Fibroblast of mammary gland (primary cell): ENCODE results near the gene OPALIN.

Experiments
- DNase-seq: peaks from one replicate; pipeline ENCODE4 v3.0.0-alpha.2; 2010; ENCODE audit warnings: low read depth
- H3K4me3 ChIP-seq: 2 replicates; pipeline ENCODE4 v1.5.1; 2011; ENCODE audit warnings: low read depth, mild to moderate bottlenecking, low read length, moderate library complexity; ENCODE audit not compliant: control insufficient read depth
- CTCF ChIP-seq: conservative IDR thresholded peaks from 2 replicates; pipeline ENCODE4 v1.5.1; 2011; ENCODE audit warnings: low read depth, low read length, inconsistent platforms; ENCODE audit not compliant: control insufficient read depth, insufficient read depth

The OPALIN gene

GRCh38 chr10:96357038-96357620 is 1.7 kb downstream of the OPALIN start:
- no peak overlapping the region for H3K4me3 ChIP-seq
- no peak for TF ChIP-seq CTCF
- DNase-seq = no peak

- H3K4me3 ChIP-seq = no peak overlapping the region
- no peak for DNase-seq
- no peak for TF ChIP-seq CTCF
These were observed 6.2 kb downstream of the OPALIN start for GRCh38 chr10:96352582-96352981.

DNA sequence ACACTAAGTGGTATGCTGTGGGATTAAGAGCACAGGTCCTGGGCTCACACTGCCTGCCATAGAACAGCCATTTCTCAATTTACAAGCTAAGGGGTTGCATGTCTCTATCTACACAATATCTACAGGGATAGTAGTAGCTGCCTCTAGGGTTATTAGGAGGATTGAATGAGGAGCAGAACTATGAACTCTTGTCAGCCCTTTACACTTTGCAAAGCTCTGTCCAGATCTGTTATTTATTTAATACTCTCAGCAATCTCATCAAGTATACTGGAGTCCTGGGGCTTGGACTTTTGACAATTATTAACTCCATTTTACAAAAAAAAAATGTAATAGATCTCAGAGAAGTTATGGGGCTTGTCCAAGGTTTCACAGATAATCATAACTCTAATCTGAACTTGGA is 6.8 kb downstream of the OPALIN start:
- no peak for DNase-seq
- TF ChIP-seq CTCF = no peak
- H3K4me3 ChIP-seq = no peak overlapping the region

- no peak for TF ChIP-seq CTCF
- DNase-seq = no peak
- H3K4me3 ChIP-seq = no peak overlapping the region
These were observed 12.5 kb downstream of the OPALIN start for GRCh38 chr10:96346295-96346694.

DNA sequence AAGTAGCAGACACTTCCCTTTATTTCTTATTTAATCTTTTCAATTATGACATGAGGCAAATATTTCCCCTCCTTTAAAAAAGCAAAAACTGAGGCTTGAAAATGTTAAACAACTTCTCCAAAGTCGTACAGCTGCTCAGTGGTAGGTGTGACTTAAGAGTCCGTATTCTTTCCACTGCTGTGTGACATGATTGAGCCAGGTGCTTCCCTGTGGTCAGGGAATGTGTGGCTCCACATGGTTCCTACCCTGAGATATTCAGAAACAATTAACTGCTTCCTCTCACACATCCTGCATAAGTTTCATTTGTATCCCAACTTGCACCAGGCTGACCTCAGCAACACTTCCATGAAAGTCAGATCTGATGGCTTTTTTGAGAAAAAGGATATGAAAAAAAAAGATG is 13.6 kb downstream of the OPALIN start:
- TF ChIP-seq CTCF = no peak
- no peak overlapping the region for H3K4me3 ChIP-seq
- DNase-seq = no peak

DNA sequence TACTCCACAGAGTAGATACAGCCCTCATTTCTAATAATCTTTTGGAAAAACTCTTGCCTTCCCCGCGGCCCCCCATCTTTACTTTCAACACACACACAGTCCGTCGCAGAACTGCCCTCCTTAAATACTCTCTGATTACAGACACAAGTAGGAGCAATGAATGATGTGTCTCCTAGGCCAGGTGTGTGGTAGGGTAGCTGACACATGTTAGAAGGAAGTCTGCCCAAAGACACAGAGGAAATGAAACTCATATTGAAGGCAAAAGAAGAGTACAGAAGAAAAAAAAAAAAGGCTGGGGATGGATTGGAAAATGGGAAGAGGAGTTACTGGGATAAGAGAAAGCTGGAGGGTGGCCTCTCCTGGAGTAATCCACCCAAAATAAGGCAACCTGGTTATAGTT is 14.6 kb downstream of the OPALIN start:
- no peak for DNase-seq
- no peak overlapping the region for H3K4me3 ChIP-seq
- TF ChIP-seq CTCF = no peak

GRCh38 chr10:96342402-96342801 is 16.4 kb downstream of the OPALIN start:
- DNase-seq = no peak
- TF ChIP-seq CTCF = no peak

More at GRCh38 chr10:96342402-96342801, 16.4 kb downstream of the OPALIN start:
- no peak overlapping the region for H3K4me3 ChIP-seq
